H1 (cell line): ENCODE data around the gene GPC6. TPM values are rescaled to one million over a fixed set of nuclear protein-coding genes. Genes with fewer than 3 reads are reported as not detected.

Experiments used
- EP300 ChIP-seq, 2 experiments: IDR thresholded peaks; 1 replicate in 1 of 2; 2 replicates in 1 of 2; pipeline ENCODE4 v1.6.1; 2011 to 2012; ENCODE audit warnings: low read depth in 2 of 2, low read length in 2 of 2, mild to moderate bottlenecking in 2 of 2, borderline replicate concordance in 1 of 2, inconsistent platforms in 1 of 2, moderate library complexity in 1 of 2
- KDM5A ChIP-seq: fragments of 200-600 bp; IDR thresholded peaks from 2 replicates; pipeline ENCODE4 v1.7.1; 2012; ENCODE audit warnings: mild to moderate bottlenecking, low read length, inconsistent platforms, mixed read lengths
- polyA plus RNA-seq, 7 experiments: library from polyadenylated mRNA; depleted of rRNA in 3 of 7; stranded (reverse) in 5 of 7; unstranded in 2 of 7; fragments of >200 nt in 5 of 7; fragments of 200-250 nt in 2 of 7; gene quantifications; 1 replicate in 5 of 7; 2 replicates in 1 of 7; 4 replicates in 1 of 7; pipeline versions ENCODE4 v1.2.1 to v1.2.3, GENCODE V29; 2011 to 2013; ENCODE audit warnings: missing spikeins in 2 of 7, mixed read lengths in 2 of 7
- total RNA-seq: library from RNA; stranded (reverse); fragmentation: NEBNext Ultra II Directional; extraction: Animal tissue kit (Norgen Biotek cat#: 25700); gene quantifications from 2 replicates; pipeline ENCODE4 v1.2.1, GENCODE V29; 2021
- TF ChIP-seq, protein P1 (sequence below): IDR thresholded peaks from 2 replicates; pipeline ENCODE4 v1.6.1; 2011; ENCODE audit warnings: low read length, improper control_type of control experiment

GPC6 gene
- total and polyA plus RNA-seq, 2 of the 8 experiments (the other 6 are each of a cell fraction or from before 2014, with no cell fraction given) = 5.4 to 12.0 TPM

- TF ChIP-seq, protein P1, sequence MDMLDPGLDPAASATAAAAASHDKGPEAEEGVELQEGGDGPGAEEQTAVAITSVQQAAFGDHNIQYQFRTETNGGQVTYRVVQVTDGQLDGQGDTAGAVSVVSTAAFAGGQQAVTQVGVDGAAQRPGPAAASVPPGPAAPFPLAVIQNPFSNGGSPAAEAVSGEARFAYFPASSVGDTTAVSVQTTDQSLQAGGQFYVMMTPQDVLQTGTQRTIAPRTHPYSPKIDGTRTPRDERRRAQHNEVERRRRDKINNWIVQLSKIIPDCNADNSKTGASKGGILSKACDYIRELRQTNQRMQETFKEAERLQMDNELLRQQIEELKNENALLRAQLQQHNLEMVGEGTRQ = no peak
- TF ChIP-seq KDM5A (no peak), EP300 (IDR thresholded peaks at IDR 0.05; ENCODE audit: borderline replicate concordance in 1 of 2, low read depth in 2 of 2, low read length in 2 of 2) (no peak)
These were observed 547.9 kb downstream of the GPC6 start (continued) for GRCh38 chr13:93774506-93774905.
